ENCODE measurements around the gene ZMIZ1. TPM values are rescaled to one million over a fixed set of nuclear protein-coding genes. Genes with fewer than 3 reads are reported as not detected.

The ZMIZ1 gene
- total RNA-seq, 1 experiment from 2014 or later: 34.2 TPM

- CTCF ChIA-PET: interaction anchor here (0.6 kb wide), 2 partner anchors 41 to 744 kb away, joined by 3 to 5 read pairs; no protein-coding TSS in a partner anchor
- intact Hi-C loops (cut with micrococcal nuclease; ENCODE audit: unreplicated experiment): loop anchor here (5.0 to 10.0 kb wide), 3 partner anchors 224 to 1149 kb away; no protein-coding TSS in a partner anchor
- no peak overlapping the region for H3K4me3 ChIP-seq (ENCODE audit: low read depth in 2 of 2, low read length in 2 of 2)
- peaks cover 21% of the 10 kb centered on the region for H3K4me1 ChIP-seq (ENCODE audit: control insufficient read depth, insufficient read depth, low read length)
- no peaks in the 10 kb centered on the region for H3K27me3 ChIP-seq (ENCODE audit: control insufficient read depth, insufficient read depth, low read length)
- no TSS peak for BruUV-seq (replicated peaks)
- no peak for DNase-seq (ENCODE audit: low read depth, low spot score)
- no peak overlapping the region for H3K27ac ChIP-seq (ENCODE audit: low read length)
- TF ChIP-seq, protein P1, sequence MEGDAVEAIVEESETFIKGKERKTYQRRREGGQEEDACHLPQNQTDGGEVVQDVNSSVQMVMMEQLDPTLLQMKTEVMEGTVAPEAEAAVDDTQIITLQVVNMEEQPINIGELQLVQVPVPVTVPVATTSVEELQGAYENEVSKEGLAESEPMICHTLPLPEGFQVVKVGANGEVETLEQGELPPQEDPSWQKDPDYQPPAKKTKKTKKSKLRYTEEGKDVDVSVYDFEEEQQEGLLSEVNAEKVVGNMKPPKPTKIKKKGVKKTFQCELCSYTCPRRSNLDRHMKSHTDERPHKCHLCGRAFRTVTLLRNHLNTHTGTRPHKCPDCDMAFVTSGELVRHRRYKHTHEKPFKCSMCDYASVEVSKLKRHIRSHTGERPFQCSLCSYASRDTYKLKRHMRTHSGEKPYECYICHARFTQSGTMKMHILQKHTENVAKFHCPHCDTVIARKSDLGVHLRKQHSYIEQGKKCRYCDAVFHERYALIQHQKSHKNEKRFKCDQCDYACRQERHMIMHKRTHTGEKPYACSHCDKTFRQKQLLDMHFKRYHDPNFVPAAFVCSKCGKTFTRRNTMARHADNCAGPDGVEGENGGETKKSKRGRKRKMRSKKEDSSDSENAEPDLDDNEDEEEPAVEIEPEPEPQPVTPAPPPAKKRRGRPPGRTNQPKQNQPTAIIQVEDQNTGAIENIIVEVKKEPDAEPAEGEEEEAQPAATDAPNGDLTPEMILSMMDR (IDR thresholded peaks at IDR 0.05): peak; percentile 97
- TF ChIP-seq, protein P2, sequence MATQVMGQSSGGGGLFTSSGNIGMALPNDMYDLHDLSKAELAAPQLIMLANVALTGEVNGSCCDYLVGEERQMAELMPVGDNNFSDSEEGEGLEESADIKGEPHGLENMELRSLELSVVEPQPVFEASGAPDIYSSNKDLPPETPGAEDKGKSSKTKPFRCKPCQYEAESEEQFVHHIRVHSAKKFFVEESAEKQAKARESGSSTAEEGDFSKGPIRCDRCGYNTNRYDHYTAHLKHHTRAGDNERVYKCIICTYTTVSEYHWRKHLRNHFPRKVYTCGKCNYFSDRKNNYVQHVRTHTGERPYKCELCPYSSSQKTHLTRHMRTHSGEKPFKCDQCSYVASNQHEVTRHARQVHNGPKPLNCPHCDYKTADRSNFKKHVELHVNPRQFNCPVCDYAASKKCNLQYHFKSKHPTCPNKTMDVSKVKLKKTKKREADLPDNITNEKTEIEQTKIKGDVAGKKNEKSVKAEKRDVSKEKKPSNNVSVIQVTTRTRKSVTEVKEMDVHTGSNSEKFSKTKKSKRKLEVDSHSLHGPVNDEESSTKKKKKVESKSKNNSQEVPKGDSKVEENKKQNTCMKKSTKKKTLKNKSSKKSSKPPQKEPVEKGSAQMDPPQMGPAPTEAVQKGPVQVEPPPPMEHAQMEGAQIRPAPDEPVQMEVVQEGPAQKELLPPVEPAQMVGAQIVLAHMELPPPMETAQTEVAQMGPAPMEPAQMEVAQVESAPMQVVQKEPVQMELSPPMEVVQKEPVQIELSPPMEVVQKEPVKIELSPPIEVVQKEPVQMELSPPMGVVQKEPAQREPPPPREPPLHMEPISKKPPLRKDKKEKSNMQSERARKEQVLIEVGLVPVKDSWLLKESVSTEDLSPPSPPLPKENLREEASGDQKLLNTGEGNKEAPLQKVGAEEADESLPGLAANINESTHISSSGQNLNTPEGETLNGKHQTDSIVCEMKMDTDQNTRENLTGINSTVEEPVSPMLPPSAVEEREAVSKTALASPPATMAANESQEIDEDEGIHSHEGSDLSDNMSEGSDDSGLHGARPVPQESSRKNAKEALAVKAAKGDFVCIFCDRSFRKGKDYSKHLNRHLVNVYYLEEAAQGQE (IDR thresholded peaks at IDR 0.05; ENCODE audit: insufficient read depth in 1 of 2, low read depth in 2 of 2, low read length in 1 of 2): no peak
- in situ Hi-C loops (cut with HindIII; ENCODE audit: low pct_unique_long_range_greater_than_20kb, low sequenced_read_pairs): no loop called here
- no peaks in the 10 kb centered on the region for H3K36me3 ChIP-seq (ENCODE audit: control insufficient read depth, insufficient read depth, low read length)
- peak; percentile 65 for ATAC-seq
- no peaks in the 10 kb centered on the region for H3K9me3 ChIP-seq (ENCODE audit: control insufficient read depth, insufficient read depth, low read depth, low read length)
- POLR2A ChIA-PET: interaction anchor here (0.6 kb wide), 1 partner anchor 1158 kb away, joined by 3 read pairs; no protein-coding TSS in a partner anchor
These were observed 128.0 kb downstream of the ZMIZ1 start for GRCh38 chr10:79196470-79197461.

DNA sequence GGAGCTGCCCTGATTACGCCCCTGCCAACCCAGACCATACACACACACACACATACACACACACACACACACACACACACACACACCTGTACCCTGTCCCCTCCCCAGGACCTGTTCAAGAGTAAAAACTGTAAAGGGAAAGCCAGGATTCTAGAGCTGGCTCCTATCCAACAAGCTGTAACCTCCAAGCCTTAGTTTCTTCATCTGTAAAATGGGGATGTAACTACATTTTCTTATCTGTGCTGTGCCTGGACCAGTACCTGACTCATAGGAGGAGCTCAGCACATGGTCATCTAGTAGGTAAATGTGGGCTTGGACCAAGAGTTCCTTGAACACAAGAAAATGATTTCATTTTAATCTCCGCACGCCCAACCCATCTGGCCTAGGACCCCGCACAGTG is 128.8 kb downstream of the ZMIZ1 start:
- DNase-seq (ENCODE audit: low read depth, low spot score) (no peak), ATAC-seq (no peak)
- intact Hi-C loops (cut with micrococcal nuclease; ENCODE audit: unreplicated experiment) (loop anchor here (5.0 to 10.0 kb wide), 3 partner anchors 225 to 1150 kb away; no protein-coding TSS in a partner anchor), in situ Hi-C loops (cut with HindIII; ENCODE audit: low pct_unique_long_range_greater_than_20kb, low sequenced_read_pairs) (no loop called here)
- H3K9me3 ChIP-seq (ENCODE audit: control insufficient read depth, insufficient read depth, low read depth, low read length): no peaks in the 10 kb centered on the region
- TF ChIP-seq SIN3A (IDR thresholded peaks at IDR 0.05; ENCODE audit: borderline replicate concordance, insufficient read depth, low read depth, low read length) (no peak), TCF7L2 (IDR thresholded peaks at IDR 0.05; ENCODE audit: low read depth, low read length) (no peak), POLR2AphosphoS5 (IDR thresholded peaks at IDR 0.05; ENCODE audit: low read depth, low read length) (no peak)
- TF ChIP-seq, protein P2 (IDR thresholded peaks at IDR 0.05; ENCODE audit: insufficient read depth in 1 of 2, low read depth in 2 of 2, low read length in 1 of 2): no peak
- TF ChIP-seq, protein P1 (IDR thresholded peaks at IDR 0.05): no peak
- ChIA-PET CTCF (interaction anchor here (0.6 kb wide), 3 partner anchors 42 to 745 kb away, joined by 3 to 10 read pairs (median 5); no protein-coding TSS in a partner anchor), POLR2A (interaction anchor here (0.6 kb wide), 1 partner anchor 1158 kb away, joined by 3 read pairs; no protein-coding TSS in a partner anchor)
- H3K36me3 ChIP-seq (ENCODE audit: control insufficient read depth, insufficient read depth, low read length): no peaks in the 10 kb centered on the region
- H3K27me3 ChIP-seq (ENCODE audit: control insufficient read depth, insufficient read depth, low read length): no peaks in the 10 kb centered on the region
- no peak overlapping the region for H3K27ac ChIP-seq (ENCODE audit: low read length)
- peaks cover 13% of the 10 kb centered on the region for H3K4me1 ChIP-seq (ENCODE audit: control insufficient read depth, insufficient read depth, low read length)
- no peak overlapping the region for H3K4me3 ChIP-seq (ENCODE audit: low read depth in 2 of 2, low read length in 2 of 2)
- no TSS peak for BruUV-seq (replicated peaks)
